CD14-positive monocyte (primary cell): ENCODE results near the gene TSHR. TPM values are rescaled to one million over a fixed set of nuclear protein-coding genes. Genes with fewer than 3 reads are reported as not detected.

Experiments used
- DNase-seq, 3 donors: peaks; one replicate each; pipeline ENCODE4 v3.0.0-alpha.2; 2011 to 2022
- H2AFZ ChIP-seq: 2 replicates; pipeline ENCODE4 v1.6.0; 2012; ENCODE audit warnings: mild to moderate bottlenecking, low read depth, low read length, inconsistent platforms; ENCODE audit not compliant: insufficient read depth, poor library complexity, severe bottlenecking
- H3K27ac ChIP-seq, 2 donors: 1 replicate in 1 of 2; 2 replicates in 1 of 2; pipeline ENCODE4 v1.5.1; 2012 to 2013; ENCODE audit warnings: low read length in 2 of 2, control low read depth in 1 of 2, inconsistent platforms in 1 of 2, low read depth in 1 of 2, mild to moderate bottlenecking in 1 of 2
- H3K27me3 ChIP-seq, 2 donors: one replicate each; pipeline versions ENCODE4 v1.6.0 to v1.6.1; 2011 to 2013; ENCODE audit warnings: low read length in 2 of 2; ENCODE audit not compliant: control insufficient read depth in 2 of 2, insufficient read depth in 2 of 2
- H3K36me3 ChIP-seq, 2 donors: replicated peaks in 1 of 2; 1 replicate in 1 of 2; 2 replicates in 1 of 2; pipeline versions ENCODE4 v1.5.1 to v1.6.1; 2012 to 2013; ENCODE audit warnings: low read length in 2 of 2, control low read depth in 1 of 2, inconsistent platforms in 1 of 2, mild to moderate bottlenecking in 1 of 2; ENCODE audit not compliant: insufficient read depth in 2 of 2, control insufficient read depth in 1 of 2
- H3K4me1 ChIP-seq, 2 donors: 1 replicate in 1 of 2; 2 replicates in 1 of 2; pipeline versions ENCODE4 v1.5.1 to v1.6.1; 2012 to 2013; ENCODE audit warnings: low read length in 2 of 2, control low read depth in 1 of 2, inconsistent platforms in 1 of 2, mild to moderate bottlenecking in 1 of 2, moderate library complexity in 1 of 2; ENCODE audit not compliant: insufficient read depth in 2 of 2, control insufficient read depth in 1 of 2
- H3K4me2 ChIP-seq: replicated peaks from 2 replicates; pipeline ENCODE3; 2012; ENCODE audit warnings: low read length, moderate library complexity, mild to moderate bottlenecking; ENCODE audit not compliant: poor library complexity, severe bottlenecking; ENCODE audit errors: extremely low read depth
- H3K4me3 ChIP-seq, 3 experiments: fragments of 200-600 bp in 1 of 3; sonication (generic) in 1 of 3; replicated peaks in 1 of 3; 1 replicate in 2 of 3; 2 replicates in 1 of 3; pipeline ENCODE4 v1.5.1; 2011 to 2013; ENCODE audit warnings: low read length in 3 of 3, mild to moderate bottlenecking in 3 of 3, control low read depth in 2 of 3, low read depth in 2 of 3, inconsistent platforms in 1 of 3, moderate library complexity in 1 of 3
- H3K79me2 ChIP-seq: 2 replicates; pipeline ENCODE4 v1.6.0; 2012; ENCODE audit warnings: mild to moderate bottlenecking, control low read depth, inconsistent platforms, low read length, moderate library complexity; ENCODE audit not compliant: insufficient read depth
- H3K9ac ChIP-seq: 2 replicates; pipeline ENCODE4 v1.6.0; 2017; ENCODE audit warnings: low read length, mild to moderate bottlenecking; ENCODE audit not compliant: insufficient read depth, poor library complexity, severe bottlenecking
- H3K9me3 ChIP-seq, 2 donors: replicated peaks in 1 of 2; 1 replicate in 1 of 2; 2 replicates in 1 of 2; pipeline versions ENCODE4 v1.5.1 to v1.6.1; 2012 to 2013; ENCODE audit warnings: low read length in 2 of 2, control low read depth in 1 of 2; ENCODE audit not compliant: control insufficient read depth in 1 of 2, insufficient read depth in 1 of 2
- H4K20me1 ChIP-seq: 2 replicates; pipeline ENCODE4 v1.6.0; 2012; ENCODE audit warnings: mild to moderate bottlenecking, low read length, control low read depth, moderate library complexity; ENCODE audit not compliant: insufficient read depth
- H3K27ac Mint-ChIP-seq, 7 donors: one replicate each; pipeline ENCODE4 v1.8.0; 2020; ENCODE audit warnings: mild to moderate bottlenecking in 7 of 7, mixed read lengths in 7 of 7, moderate library complexity in 6 of 7, inconsistent platforms in 2 of 7
- H3K27me3 Mint-ChIP-seq, 3 donors: one replicate each; pipeline ENCODE4 v1.8.0; 2021 to 2022; ENCODE audit warnings: low read depth in 3 of 3, mild to moderate bottlenecking in 3 of 3, mixed read lengths in 3 of 3, moderate library complexity in 3 of 3, inconsistent platforms in 1 of 3
- H3K36me3 Mint-ChIP-seq, 2 donors: one replicate each; pipeline ENCODE4 v1.8.0; 2020; ENCODE audit warnings: mixed read lengths in 2 of 2, inconsistent platforms in 1 of 2, mild to moderate bottlenecking in 1 of 2
- H3K4me1 Mint-ChIP-seq: one replicate; pipeline ENCODE4 v1.8.0; 2020; ENCODE audit warnings: mild to moderate bottlenecking, mixed read lengths
- H3K4me3 Mint-ChIP-seq, 2 donors: one replicate each; pipeline ENCODE4 v1.8.0; 2020; ENCODE audit warnings: mild to moderate bottlenecking in 2 of 2, mixed read lengths in 2 of 2, moderate library complexity in 1 of 2
- H3K9me3 Mint-ChIP-seq, 7 donors: one replicate each; pipeline ENCODE4 v1.8.0; 2020 to 2022; ENCODE audit warnings: mixed read lengths in 7 of 7, mild to moderate bottlenecking in 6 of 7, moderate library complexity in 6 of 7, inconsistent platforms in 2 of 7
- WGBS: methylation state at CpG from one replicate; pipeline ENCODE4 v1.1.5; 2013; ENCODE audit warnings: missing lambda C conversion rate; ENCODE audit not compliant: insufficient coverage; 5-methylcytosine and 5-hydroxymethylcytosine counted together
- intact Hi-C, 2 donors: fragments of 100-400 bp; cut with micrococcal nuclease; formaldehyde crosslinking; loops; one replicate each; pipeline versions ENCODE4 v1.15.0 to v1.15.1; 2023
- polyA plus RNA-seq, 3 donors: library from polyadenylated mRNA; depleted of rRNA in 1 of 3; unstranded in 2 of 3; stranded (reverse) in 1 of 3; fragments of 300-500 nt in 2 of 3; fragments of >200 nt in 1 of 3; fragmentation: Illumina TruSeq in 2 of 3; gene quantifications; 1 replicate in 2 of 3; 2 replicates in 1 of 3; pipeline ENCODE4 v1.2.3, GENCODE V29; 2012 to 2021
- TF ChIP-seq, protein P1 (sequence below): fragments of 200-600 bp; IDR thresholded peaks from one replicate; pipeline ENCODE4 v1.8.0; 2022; ENCODE audit warnings: antibody characterized with exemption, mild to moderate bottlenecking

Gene TSHR
- polyA plus RNA-seq, 3 donors = not detected

DNA sequence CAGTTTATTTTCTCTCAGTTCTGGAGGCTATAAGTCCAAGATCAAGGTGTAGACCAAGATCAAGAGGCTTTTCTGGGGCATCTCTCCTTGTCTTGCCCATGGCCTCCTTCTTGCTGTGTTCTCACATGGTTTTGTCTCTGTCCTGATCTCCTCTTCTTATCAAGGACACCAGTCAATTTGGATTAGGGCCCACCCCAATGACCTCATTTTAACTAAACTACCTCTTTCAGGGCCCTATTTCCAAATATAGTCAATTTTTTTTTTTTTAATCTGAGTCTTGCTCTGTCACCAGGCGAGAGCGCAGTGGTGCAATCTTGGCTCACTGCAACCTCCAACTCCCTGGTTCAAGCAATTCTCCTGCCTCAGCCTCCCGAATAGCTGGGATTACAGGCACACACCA lies 50.8 kb downstream of the TSHR start:
- Mint-ChIP-seq H3K27me3 (no peaks in the 10 kb centered on the region), H3K27ac (no peak overlapping the region), H3K4me1 (no peaks in the 10 kb centered on the region), H3K4me3 (no peak overlapping the region), H3K36me3 (no peaks in the 10 kb centered on the region), H3K9me3 (no peaks in the 10 kb centered on the region)
- no peak overlapping the region for H3K4me3 ChIP-seq
- H3K27ac ChIP-seq = no peak overlapping the region
- intact Hi-C loops = no loop called here
- no peak for DNase-seq
- H2AFZ ChIP-seq = no peak overlapping the region
- WGBS = 50% methylated on average over 2 of the region's 3 CpGs
- no peaks in the 10 kb centered on the region for H3K27me3 ChIP-seq
- no peak overlapping the region for H3K9ac ChIP-seq
- H3K36me3 ChIP-seq = no peaks in the 10 kb centered on the region
- no peaks in the 10 kb centered on the region for H3K9me3 ChIP-seq
- TF ChIP-seq, protein P1, sequence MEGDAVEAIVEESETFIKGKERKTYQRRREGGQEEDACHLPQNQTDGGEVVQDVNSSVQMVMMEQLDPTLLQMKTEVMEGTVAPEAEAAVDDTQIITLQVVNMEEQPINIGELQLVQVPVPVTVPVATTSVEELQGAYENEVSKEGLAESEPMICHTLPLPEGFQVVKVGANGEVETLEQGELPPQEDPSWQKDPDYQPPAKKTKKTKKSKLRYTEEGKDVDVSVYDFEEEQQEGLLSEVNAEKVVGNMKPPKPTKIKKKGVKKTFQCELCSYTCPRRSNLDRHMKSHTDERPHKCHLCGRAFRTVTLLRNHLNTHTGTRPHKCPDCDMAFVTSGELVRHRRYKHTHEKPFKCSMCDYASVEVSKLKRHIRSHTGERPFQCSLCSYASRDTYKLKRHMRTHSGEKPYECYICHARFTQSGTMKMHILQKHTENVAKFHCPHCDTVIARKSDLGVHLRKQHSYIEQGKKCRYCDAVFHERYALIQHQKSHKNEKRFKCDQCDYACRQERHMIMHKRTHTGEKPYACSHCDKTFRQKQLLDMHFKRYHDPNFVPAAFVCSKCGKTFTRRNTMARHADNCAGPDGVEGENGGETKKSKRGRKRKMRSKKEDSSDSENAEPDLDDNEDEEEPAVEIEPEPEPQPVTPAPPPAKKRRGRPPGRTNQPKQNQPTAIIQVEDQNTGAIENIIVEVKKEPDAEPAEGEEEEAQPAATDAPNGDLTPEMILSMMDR = no peak
- H3K79me2 ChIP-seq = no peaks in the 10 kb centered on the region
- no peaks in the 10 kb centered on the region for H3K4me1 ChIP-seq
- H3K4me2 ChIP-seq = no peak overlapping the region
- H4K20me1 ChIP-seq = no peaks in the 10 kb centered on the region

DNA sequence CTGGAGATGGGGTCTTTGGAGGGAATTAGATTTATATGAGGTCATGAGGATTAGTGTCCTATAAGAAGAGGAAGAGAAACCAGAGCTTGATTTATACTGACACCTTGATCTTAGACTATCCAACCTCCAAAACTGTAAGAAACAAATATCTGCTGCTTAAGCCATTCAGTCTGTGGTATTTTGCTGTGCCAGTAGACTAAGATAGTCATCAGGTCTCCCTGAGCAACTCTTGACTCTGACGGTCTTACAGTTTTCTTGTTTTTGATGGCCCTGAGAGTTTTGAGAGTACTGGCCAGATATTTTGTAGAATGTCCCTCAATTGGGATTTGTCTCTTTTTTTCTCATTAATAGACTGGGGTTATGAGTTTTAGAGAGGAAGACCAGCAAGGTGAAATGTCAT lies 51.7 kb downstream of the TSHR start:
- Mint-ChIP-seq H3K4me1 (no peaks in the 10 kb centered on the region), H3K4me3 (no peak overlapping the region), H3K36me3 (no peaks in the 10 kb centered on the region), H3K9me3 (no peaks in the 10 kb centered on the region), H3K27ac (no peak overlapping the region), H3K27me3 (no peaks in the 10 kb centered on the region)
- WGBS = no CpG with 5 or more reads among the region's 1 CpG
- no peaks in the 10 kb centered on the region for H3K9me3 ChIP-seq
- no peaks in the 10 kb centered on the region for H3K79me2 ChIP-seq
- no peak for DNase-seq
- H3K4me3 ChIP-seq = no peak overlapping the region
- no peak overlapping the region for H3K9ac ChIP-seq
- no peaks in the 10 kb centered on the region for H3K4me1 ChIP-seq
- H4K20me1 ChIP-seq = no peaks in the 10 kb centered on the region
- H2AFZ ChIP-seq = no peak overlapping the region
- H3K27ac ChIP-seq = no peak overlapping the region
- H3K36me3 ChIP-seq = no peaks in the 10 kb centered on the region
- no peaks in the 10 kb centered on the region for H3K27me3 ChIP-seq
- no peak overlapping the region for H3K4me2 ChIP-seq
- TF ChIP-seq, protein P1 = no peak
- intact Hi-C loops = no loop called here
